ENCODE measurements around the gene PDE8B. TPM values are rescaled to one million over a fixed set of nuclear protein-coding genes. Genes with fewer than 3 reads are reported as not detected.

PDE8B gene
- total RNA-seq, 1 experiment from 2014 or later, result not detected

DNA sequence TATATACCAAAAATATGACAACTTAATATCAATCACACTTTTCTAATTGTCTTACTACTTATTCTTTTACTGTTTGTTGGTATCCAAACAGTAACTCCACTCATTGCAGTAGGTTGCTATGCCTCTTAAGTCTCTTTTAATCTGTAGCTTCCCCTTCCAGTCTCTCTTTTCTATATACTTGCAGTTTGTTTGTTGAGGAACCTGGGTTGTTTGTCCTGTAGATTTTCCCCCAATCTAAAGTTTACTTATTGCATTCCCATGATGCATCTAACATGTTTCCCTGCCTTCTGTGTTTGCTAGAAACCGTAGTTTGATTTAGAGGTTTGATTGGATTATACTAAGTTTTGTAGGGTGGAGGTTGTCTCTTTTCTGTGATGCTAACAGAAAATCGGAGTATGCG lies 10.6 kb downstream of the PDE8B start:
- intact Hi-C loops (cut with micrococcal nuclease), result no loop called here
- no peaks in the 10 kb centered on the region for H3F3A ChIP-seq (ENCODE audit: low read length, unreplicated experiment)
- no peaks in the 10 kb centered on the region for H3K36me3 ChIP-seq (ENCODE audit: low read depth, low read length)
- ChIA-PET CTCF (no interaction called here), POLR2A (ENCODE audit: unreplicated experiment) (no interaction called here)
- H3K4me3 ChIP-seq (ENCODE audit: low read length), result no peak overlapping the region
- no peak overlapping the region for H3K4me2 ChIP-seq (ENCODE audit: low read length)
- no peaks in the 10 kb centered on the region for H3K4me1 ChIP-seq (ENCODE audit: insufficient read depth, low read length)
- H3K9me3 ChIP-seq (ENCODE audit: low read length), result no peaks in the 10 kb centered on the region
- no peak overlapping the region for H3K9ac ChIP-seq (ENCODE audit: low read length)
- no peaks in the 10 kb centered on the region for H4K20me1 ChIP-seq (ENCODE audit: low read length)
- H2AFZ ChIP-seq (ENCODE audit: low read length), result no peak overlapping the region
- DNase-seq (no peak), ATAC-seq (no peak)
- H3K27me3 ChIP-seq (ENCODE audit: low read length), result no peaks in the 10 kb centered on the region
- no peak overlapping the region for H3K27ac ChIP-seq (ENCODE audit: low read length)
- no peaks in the 10 kb centered on the region for H3K9me2 ChIP-seq (replicated peaks; ENCODE audit: low read length)
- TF ChIP-seq EZH2phosphoT487 (IDR thresholded peaks at IDR 0.05; ENCODE audit: borderline replicate concordance, low read length), result no peak
- TF ChIP-seq EZH2 (IDR thresholded peaks at IDR 0.05; ENCODE audit: low read length, unreplicated experiment), result no peak
- TF ChIP-seq CTCF (conservative IDR thresholded peaks at IDR 0.05; ENCODE audit: low read depth, low read length), result no peak
- no peaks in the 10 kb centered on the region for H3K79me2 ChIP-seq (ENCODE audit: low read length)
- BruUV-seq (replicated peaks), result no TSS peak

DNA sequence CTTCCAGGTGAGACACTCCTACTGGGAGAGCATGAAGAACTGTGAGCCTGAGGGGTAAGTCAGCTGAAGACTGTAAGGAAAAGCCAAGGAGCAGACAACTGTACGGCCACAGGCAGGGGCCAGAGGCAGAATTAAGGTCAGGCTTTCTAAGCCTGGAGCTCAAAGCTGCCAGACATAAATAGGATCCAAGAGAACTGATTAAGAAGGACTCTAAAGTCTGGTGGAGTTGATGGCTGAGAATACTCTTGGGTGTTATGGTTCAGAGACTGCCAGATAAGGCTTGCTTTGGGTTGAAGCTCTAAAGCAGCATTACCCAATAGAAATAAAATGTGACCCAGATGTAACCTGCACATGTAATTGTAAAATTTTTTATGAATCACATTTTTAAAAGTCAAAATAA lies 12.2 kb downstream of the PDE8B start:
- POLR2A ChIA-PET (ENCODE audit: unreplicated experiment), result no interaction called here
- DNase-seq, result no peak
- no peaks in the 10 kb centered on the region for H3K4me1 ChIP-seq (ENCODE audit: insufficient read depth, low read length)
- no peak for ATAC-seq
- no peaks in the 10 kb centered on the region for H3K79me2 ChIP-seq (ENCODE audit: low read length)
- H3K36me3 ChIP-seq (ENCODE audit: low read depth, low read length), result no peaks in the 10 kb centered on the region
- H4K20me1 ChIP-seq (ENCODE audit: low read length), result no peaks in the 10 kb centered on the region
- no peaks in the 10 kb centered on the region for H3K9me2 ChIP-seq (replicated peaks; ENCODE audit: low read length)
- no peak overlapping the region for H3K4me3 ChIP-seq (ENCODE audit: low read length)
- BruUV-seq (replicated peaks), result no TSS peak
- TF ChIP-seq EZH2 (IDR thresholded peaks at IDR 0.05; ENCODE audit: low read length, unreplicated experiment) (no peak), CTCF (conservative IDR thresholded peaks at IDR 0.05; ENCODE audit: low read depth, low read length) (no peak), EZH2phosphoT487 (IDR thresholded peaks at IDR 0.05; ENCODE audit: borderline replicate concordance, low read length) (no peak)
- no peak overlapping the region for H2AFZ ChIP-seq (ENCODE audit: low read length)
- intact Hi-C loops (cut with micrococcal nuclease), result no loop called here
- H3K9ac ChIP-seq (ENCODE audit: low read length), result no peak overlapping the region
- H3F3A ChIP-seq (ENCODE audit: low read length, unreplicated experiment), result no peaks in the 10 kb centered on the region
- H3K27me3 ChIP-seq (ENCODE audit: low read length), result no peaks in the 10 kb centered on the region
- CTCF ChIA-PET, result no interaction called here
- H3K27ac ChIP-seq (ENCODE audit: low read length), result no peak overlapping the region
- H3K4me2 ChIP-seq (ENCODE audit: low read length), result no peak overlapping the region
- H3K9me3 ChIP-seq (ENCODE audit: low read length), result no peaks in the 10 kb centered on the region

DNA sequence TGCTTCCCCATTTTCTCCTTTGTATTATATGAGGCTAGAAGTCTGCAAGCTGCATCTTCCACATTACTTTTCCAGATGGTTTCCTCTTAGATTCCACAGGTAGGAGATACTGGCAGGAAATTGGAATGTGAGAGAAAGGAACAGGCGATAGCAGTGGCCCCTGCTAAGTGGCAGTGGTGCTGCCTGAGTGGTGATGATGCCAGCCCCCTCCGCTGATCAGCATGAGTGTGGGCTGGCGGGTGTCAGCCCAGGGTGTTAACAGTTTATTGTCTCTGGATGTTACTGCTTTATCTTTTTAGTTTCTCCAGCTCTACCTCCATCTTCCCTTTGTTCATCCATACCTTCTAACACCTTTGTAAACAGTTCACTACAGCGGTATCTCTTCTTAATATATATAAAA lies 13.2 kb downstream of the PDE8B start:
- H3K4me1 ChIP-seq (ENCODE audit: insufficient read depth, low read length), result no peaks in the 10 kb centered on the region
- no peaks in the 10 kb centered on the region for H3K36me3 ChIP-seq (ENCODE audit: low read depth, low read length)
- no peak overlapping the region for H2AFZ ChIP-seq (ENCODE audit: low read length)
- H3K4me2 ChIP-seq (ENCODE audit: low read length), result no peak overlapping the region
- ATAC-seq (no peak), DNase-seq (no peak)
- no peaks in the 10 kb centered on the region for H3K9me2 ChIP-seq (replicated peaks; ENCODE audit: low read length)
- H3K9me3 ChIP-seq (ENCODE audit: low read length), result no peaks in the 10 kb centered on the region
- POLR2A ChIA-PET (ENCODE audit: unreplicated experiment), result no interaction called here
- intact Hi-C loops (cut with micrococcal nuclease), result no loop called here
- H3K4me3 ChIP-seq (ENCODE audit: low read length), result no peak overlapping the region
- TF ChIP-seq EZH2 (IDR thresholded peaks at IDR 0.05; ENCODE audit: low read length, unreplicated experiment) (no peak), CTCF (conservative IDR thresholded peaks at IDR 0.05; ENCODE audit: low read depth, low read length) (no peak), EZH2phosphoT487 (IDR thresholded peaks at IDR 0.05; ENCODE audit: borderline replicate concordance, low read length) (no peak)
- H3K27me3 ChIP-seq (ENCODE audit: low read length), result no peaks in the 10 kb centered on the region
- H3K9ac ChIP-seq (ENCODE audit: low read length), result no peak overlapping the region
- no TSS peak for BruUV-seq (replicated peaks)
- CTCF ChIA-PET, result no interaction called here
- no peaks in the 10 kb centered on the region for H4K20me1 ChIP-seq (ENCODE audit: low read length)
- no peaks in the 10 kb centered on the region for H3K79me2 ChIP-seq (ENCODE audit: low read length)
- H3F3A ChIP-seq (ENCODE audit: low read length, unreplicated experiment), result no peaks in the 10 kb centered on the region
- no peak overlapping the region for H3K27ac ChIP-seq (ENCODE audit: low read length)
